HG03520 (cell line): ENCODE measurements around the gene VCPKMT.
"Not testable (repeated sequence)": the region's sequence is repeated elsewhere in the genome, so short reads cannot be mapped to it uniquely, and the experiment has no call there.

Experiments used
- ATAC-seq: cut with Tn5 transposase; IDR thresholded peaks from one replicate; pipeline ENCODE4 v1.9.1; 2021; ENCODE audit warnings: mild to moderate bottlenecking, moderate library complexity; ENCODE audit not compliant: unreplicated experiment

Gene VCPKMT

DNA sequence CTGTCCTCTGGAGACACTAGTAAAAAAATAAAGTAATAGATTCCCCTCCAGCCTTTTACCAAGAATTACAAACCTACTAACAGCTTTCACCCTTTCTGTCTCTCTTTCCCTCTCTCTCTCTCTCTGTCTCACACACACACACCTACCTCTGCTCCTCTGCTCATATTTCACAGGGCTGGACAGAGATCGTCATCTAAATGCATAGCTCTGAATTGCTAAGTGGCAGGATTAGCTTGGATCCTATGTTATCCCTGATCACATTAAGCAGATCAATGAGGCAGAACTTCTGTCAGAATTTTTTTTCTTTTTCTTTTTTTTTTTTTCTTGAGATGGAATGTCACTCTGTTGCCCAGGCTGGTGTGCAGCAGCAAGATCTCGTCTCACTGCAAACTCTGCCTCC, 22.9 kb downstream of the VCPKMT start:
- ATAC-seq, result no peak

DNA sequence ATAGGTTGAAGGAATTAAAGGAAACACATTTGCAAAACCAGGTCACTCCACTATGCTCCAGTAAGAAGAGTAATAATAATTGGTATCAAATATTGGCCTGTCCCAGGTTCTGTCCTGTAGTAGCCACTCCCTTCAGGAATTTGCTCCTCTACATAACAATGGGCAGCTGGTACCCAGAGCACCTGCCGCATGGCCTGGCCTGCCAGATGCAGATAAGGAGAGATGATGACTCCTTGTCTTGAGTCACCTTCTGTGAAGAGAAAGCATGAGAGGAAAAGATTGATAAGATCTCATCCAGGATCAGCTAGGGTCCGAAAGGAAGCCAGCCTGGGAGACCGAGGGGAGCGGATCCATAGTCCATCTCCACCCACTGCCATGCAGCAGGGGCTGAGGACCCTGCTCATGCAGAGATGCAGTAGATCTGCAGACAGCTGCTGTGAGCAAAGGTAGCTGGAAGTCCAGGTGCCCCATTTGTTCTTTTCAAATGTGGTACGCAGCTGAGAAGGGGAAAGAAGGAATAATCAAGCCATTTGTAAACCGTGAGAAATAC, 24.3 kb downstream of the VCPKMT start:
- ATAC-seq, result no peak

DNA sequence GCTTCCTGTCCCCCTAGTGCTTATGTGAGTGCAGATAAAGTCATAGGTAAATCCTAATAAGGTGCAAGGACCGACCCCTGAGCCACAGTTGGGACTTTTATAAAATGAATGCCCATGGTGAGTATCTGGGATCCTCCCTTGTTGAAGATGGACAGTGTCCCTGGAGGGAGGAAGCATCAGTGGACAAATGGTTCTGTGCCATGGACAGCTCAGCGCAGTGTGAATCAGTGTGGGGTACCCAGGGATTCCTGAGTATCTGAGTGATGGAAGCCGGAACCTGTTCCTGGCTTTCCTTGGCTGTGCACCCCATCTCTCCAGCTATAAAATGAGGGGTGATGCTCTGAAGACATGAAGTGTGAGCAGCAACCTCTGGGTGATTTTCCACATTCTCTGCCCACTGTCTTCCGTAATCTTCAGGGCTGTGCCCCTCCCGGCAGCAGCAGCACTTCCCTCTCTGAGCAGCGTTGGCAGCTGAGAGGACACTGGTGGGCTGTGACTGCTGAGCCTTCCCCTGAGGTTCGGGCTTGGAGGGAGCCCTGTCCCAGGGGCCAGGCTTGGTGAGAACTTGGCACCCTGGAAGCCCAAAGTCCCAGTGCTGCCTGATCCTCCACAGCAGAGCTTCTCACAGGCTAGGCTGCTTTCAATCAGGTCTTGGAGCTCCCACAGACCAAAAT, 25.0 kb downstream of the VCPKMT start:
- no peak for ATAC-seq

DNA sequence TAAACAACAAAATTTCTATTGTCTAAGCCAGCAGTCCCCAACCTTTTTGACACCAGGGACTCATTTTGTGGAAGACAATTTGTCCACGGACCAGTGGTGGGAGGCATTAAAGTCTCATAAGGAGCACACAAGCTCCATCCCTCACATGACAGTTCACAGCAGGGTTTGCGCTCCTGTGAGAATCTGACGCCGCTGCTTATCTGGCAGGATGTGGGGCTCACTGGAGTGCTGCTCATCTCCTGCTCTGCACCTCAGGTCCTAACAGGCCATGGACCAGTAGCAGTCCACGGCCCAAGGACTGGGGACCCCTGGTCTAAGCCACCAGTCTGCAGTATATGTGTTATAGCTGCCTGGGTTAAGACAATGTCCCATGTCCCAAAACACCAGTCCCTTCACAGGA, 27.2 kb downstream of the VCPKMT start:
- ATAC-seq, result no peak

DNA sequence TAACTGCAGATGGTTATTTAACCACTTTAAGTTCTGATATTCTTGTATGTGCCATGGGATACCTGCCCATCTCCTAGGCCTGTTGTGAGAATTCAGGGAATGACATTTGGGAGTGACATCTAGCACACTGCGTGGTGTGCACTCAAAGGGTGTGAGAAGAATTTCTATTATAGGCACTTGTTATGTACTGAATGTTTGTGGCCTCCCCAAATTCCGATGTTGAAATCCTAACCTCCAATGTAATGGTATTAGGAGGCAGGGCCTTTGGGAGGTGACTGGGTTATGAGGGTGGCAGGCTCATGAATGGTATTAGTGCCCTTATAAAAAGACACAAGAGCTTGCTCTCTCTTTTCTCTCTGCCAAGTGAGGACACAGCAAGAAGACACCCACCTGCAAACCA, 27.6 kb downstream of the VCPKMT start:
- ATAC-seq, result no peak

DNA sequence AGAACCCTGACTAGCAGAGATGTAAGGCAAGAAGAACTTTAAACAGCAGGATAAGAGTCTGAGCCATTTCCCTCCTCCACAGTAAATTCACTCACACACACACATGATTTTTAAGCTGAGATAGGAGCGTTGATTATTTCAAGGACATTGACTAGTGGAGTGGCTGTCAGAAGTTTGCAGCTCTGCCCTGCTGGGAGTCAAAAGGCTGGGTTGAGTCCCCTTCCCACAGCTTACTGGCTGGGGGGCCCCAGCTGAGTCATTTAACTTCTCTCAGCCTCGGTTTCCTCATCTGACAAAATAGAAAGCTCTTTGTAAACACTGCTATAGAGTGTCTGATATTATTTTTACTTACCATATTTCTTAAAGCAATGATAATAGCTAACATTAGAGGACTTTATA, 28.3 kb downstream of the VCPKMT start:
- ATAC-seq, result no peak

DNA sequence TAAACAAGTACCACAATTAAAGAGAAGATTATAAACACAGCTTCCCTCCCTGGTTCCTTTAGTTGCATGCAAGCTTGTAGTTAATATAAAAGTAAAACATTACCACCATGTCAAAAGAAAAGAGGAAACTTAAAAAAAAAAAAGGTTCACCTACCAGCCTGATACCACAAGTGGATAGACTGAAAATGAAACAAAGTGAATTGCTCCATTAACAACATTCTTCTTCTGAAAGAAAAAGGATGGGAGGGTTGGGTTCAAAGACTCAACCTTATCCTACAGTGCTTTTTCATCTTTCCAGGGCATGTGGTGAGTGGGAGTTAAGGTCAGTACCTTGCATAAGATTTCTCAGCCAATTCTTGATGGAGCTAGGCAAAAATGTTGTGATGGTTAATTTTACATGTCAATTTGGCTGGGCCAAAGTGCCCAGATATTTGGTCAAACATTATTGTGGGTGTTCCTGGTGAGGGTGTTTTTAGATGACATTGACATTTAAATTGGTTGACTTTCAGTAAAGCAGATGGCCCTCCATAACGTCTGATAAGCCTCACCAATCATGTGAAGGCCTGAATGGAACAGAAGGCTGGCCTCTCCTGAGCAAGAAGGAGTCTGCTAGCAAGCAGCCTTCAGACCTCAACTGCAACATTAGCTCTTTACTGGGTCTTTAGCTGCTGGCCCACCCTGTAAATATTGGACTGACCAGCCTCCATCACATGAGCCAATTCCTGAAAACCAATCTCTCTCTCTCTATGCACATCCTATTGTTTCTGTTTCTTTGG, 28.8 kb downstream of the VCPKMT start:
- ATAC-seq, result no peak

DNA sequence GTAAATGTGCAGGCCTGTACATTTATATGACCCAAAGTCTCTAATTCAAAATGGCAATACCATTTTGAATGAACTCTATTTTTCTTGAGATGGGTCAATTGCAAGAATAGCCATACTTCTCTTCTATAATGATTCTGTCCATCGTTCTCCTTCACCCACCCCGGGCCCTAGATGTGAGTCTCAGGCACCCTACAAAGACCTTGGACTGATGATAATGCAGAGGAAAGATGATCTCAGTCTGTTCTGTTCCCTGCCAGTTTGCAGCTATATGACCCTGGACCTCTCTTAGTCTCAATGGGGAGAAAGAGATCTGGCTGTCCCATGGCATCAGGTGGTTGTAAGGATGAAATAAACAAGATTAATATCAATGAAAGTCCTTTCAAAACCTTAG, 30.1 kb downstream of the VCPKMT start:
- no peak for ATAC-seq

DNA sequence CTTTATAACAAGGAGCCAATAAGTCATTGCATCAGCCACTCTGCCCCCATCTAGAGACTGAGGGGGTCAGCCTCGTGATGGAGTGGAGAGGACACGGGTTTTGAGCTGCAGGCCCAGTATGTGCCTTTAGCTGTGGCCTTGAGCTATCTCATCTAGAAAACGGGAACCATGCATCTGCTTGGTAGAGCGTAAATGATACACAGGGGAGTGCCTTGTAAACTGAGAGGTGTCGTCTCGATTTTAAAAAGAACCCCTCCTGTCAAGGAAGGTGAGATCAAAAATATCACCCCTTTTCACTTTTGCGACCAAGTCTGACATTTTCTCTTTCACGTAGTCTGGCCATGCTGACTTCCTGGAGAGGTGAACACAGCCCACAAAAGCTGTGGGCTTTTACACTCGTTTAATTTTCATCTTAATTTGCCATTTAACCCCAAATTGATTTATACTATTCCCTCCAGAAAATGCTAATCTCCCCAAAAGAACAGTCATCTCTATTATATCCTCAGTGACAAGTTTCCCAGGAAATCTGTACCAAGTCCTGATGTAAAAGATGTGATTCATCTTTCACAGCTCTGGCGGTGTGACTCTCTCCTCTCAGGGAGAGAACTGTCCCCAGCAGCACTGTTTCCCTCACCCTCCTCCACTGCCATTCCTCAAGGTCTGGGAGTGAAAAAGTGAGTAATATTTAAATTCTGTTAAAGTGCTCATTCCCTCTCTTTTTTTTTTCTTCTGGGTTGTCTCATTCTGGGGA, 30.6 kb downstream of the VCPKMT start:
- ATAC-seq, result peak; percentile 52

DNA sequence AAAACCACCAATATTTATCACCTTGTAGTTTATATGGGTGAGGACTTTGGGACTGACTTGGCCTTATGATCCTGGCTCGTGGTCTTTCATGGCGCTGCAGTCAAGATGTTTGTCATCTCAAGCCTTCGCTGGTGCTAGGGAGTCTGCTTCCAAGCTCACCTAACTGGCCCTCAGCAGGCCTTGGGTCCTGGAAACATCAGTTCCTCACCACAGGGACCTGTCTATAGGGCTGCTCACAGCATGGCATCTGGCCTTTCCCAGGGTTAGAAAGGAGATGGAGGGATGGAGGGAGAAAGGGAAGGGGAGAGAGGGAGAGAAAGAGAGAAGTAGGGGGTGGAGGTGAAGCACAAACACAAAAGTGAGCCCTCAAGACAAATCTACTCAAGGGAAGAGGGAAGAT, 31.7 kb downstream of the VCPKMT start:
- no peak for ATAC-seq

DNA sequence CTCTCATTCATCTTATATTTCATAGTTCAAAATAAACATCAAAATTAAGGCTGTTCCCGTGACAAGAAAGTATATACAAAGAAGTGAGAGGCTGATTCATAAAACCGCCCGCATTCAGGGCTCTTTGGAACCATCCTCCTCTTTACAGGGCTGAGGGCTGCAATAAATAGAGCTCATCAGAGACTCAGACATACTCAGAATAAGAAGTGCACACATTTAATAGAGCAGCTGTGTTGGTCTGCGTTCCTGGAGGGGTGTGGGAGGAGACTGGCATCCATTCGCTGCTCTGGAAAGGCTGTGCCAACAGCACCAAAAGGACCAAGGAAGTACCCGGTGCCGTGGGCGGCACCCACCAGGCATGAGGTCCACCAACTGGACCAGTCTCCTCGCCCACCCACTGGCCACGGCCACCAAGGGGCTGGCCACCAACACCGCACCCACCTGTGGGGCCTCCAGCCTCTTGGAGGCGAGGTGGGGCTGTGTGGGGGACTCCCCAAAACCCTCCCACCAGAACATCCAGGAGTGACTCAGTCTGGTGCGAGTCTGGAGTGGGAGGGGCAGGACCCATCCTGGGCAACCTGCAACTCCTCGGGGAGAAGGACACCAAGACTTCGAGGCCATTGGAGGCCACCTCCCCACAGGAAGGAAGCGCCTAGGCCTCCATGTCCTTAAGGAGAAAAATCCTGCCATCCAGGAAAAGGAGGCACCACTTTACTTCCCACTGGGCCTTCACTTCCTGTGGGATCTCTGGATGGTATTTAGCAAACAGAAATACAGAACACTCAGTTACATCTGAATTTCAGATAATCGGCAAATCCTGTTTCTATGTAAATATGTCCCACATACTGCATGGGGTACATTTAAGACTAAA, 32.7 kb downstream of the VCPKMT start:
- peak; percentile 36 for ATAC-seq

DNA sequence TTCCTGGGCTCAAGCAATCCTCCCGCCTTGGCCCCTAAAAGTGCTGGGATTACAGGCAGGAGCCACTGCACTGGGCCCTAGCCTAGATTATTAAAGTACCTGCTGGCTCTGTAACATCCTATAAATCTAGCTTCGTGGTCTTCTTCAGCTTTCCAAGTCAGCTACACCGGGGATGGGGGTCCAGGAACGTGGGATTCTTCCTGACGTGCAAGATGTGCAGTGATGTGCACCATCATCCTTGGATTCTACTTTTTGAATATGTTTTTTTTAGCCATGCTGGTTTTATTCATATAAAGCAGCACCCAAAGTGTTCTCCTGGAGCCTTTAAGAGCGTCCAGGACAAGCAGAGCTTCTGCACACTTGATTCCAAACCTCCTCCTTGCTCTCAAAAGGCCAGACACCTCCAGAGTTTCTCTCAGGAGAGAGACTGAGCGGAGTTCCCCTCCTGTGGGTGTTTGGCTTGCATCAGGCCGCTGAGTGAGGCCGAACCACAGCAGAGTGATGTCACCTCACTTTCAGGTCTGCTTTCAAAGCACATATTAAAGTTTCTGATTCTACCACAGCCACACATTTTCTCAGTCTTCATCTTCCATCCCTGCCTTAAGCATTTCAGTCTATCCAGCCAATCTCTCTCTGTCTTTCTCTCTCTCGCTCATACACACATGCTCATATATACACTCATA, 33.4 kb downstream of the VCPKMT start:
- ATAC-seq, result peak; percentile 60

DNA sequence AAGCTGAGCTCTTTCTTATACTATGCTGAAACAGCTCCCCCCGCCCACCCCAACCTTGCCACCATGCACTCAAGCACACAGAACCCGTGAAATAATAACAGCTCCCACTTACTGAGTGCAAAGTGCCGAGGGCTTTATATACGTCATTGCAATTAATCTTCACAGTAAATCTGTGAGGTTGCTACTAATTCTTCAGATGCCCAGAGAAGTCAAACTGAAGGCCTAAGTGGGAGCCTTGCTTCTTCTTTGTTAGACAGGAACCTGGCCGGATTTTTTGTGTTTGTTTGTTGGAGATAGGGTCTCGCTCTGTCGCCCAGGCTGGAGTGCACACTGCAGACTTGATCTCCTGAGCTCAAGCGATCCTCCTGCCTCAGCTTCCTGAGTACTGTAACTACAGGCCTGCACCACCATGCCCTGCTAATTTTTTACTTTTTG, 34.0 kb downstream of the VCPKMT start:
- ATAC-seq, result no peak

DNA sequence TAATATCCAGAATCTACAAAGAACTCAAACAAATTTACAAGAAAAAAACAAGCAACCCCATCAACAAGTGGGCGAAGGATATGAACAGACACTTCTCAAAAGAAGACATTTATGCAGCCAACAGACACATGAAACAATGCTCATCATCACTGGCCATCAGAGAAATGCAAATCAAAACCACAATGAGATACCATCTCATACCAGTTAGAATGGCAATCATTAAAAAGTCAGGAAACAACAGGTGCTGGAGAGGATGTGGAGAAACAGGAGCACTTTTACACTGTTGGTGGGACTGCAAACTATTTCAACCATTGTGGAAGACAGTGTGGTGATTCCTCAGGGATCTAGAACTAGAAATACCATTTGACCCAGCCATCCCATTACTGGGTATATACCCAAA, 37.3 kb downstream of the VCPKMT start:
- not testable (repeated sequence) for ATAC-seq

DNA sequence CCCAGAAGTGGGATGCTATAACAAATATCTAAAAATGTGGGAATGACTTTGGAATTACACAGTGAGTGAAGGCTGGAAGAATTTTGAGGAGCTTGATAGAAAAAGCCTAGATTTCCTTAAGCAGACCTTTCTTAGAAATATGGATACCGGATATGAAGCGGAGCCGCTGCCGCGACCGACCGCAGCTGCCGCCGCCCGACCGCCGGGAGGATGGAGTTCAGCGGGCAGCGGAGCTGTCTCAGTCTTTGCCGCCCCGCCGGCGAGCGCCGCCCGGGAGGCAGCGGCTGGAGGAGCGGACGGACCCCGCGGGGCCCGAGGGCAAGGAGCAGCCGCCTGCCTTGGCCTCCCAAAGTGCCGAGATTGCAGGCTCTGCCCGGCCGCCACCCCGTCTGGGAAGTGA, 42.7 kb downstream of the VCPKMT start:
- ATAC-seq, result not testable (repeated sequence)

DNA sequence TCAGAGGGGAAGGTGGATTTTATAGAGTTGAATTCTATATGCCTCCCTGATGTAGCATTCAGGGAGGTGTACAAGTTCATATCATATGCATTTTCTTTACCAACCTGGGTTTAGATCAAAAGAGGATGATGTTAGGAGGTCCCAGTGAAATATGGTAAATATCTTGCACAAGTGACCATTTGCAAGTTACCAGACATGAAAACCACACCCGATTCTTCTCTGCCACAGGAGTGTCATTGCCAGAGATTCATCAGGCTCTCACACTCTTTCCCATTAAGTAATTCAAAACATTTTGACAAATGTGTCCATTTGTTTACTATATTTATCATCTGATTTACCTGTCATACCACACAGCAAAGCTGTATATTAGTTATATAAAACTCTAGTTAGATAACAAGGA, 44.0 kb downstream of the VCPKMT start:
- ATAC-seq, result no peak

DNA sequence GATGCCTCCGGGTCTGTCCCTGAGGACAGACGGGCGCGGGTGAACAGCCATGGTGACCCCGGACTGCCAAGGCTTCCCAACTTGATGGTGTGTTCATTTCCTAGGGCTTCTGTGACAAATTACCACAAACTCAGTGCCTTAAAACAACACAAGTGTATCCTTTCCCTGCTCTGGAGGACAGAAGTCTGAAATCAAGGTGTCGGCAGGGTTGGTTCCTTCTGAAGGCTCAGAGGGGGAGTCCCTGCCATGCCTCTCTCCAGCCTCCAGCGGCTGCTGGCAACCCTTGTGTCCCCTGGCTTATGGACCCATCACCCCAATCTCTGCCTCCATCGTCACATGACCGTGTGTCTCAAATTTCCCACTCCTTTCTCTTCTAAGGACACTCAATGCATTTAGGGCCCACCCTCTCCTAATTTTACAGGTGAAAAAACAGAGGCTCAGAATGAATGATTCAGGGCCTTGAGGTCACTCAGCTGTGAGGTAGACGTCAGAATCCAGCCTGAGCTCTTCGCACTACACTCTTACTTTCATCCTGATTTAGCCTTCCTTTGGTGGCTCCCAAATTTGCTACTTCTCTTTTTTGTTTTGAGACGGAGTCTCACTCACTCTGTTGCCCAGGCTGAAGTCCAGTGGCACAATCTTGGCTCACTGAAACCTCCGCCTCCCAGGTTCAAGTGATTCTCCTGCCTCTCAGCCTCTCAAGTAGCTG, 45.4 kb downstream of the VCPKMT start:
- ATAC-seq, result no peak

DNA sequence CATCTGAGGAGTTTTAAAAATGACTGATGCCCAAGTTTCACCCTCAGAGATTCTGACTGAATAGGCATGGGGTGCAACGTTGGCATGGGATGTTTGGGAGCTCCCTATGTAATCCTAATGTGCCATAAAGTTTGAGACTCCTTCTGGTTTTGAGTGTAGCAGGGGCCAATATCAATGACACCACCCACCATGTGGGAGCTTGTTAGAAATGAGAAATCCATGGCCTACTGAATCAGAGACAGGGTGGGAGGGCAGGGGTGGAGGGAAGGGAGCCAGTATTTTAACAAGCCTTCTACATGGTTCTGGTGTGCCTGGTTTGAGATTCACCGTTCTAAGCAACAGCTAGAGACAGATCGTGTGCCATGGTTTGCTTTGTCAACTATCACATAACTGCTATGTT, 46.1 kb downstream of the VCPKMT start:
- ATAC-seq, result no peak

DNA sequence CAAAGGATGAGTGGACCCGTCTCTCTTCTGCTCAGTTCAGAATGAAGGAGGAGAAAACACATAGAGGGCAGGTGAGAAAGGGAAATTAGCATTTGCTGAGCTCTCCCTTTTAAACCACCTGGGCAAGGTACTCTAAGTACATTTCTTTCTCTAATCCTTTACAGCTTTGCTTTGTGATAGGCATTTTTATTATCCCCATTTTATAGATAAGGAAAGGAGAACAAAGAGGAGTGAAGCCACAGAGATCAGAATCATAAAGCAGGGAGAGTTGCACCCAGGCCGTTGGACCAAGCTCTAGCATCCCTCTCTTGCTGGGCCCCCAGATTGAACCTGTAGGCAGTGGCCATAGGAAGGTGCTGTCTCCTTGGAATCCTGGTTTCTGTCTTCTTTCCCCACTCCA, 47.0 kb downstream of the VCPKMT start:
- no peak for ATAC-seq
